CD8-positive, alpha-beta memory T cell (primary cell): ENCODE data around the gene LCN15. TPM values are rescaled to one million over a fixed set of nuclear protein-coding genes. Genes with fewer than 3 reads are reported as not detected.

ENCODE experiments used
- CTCF ChIA-PET: fragments of 350-600 bp; sonication (Branson Sonifier 250); formaldehyde crosslinking; loops from one replicate; lab custom pipeline; 2021; ENCODE audit warnings: antibody characterized with exemption; lab: Charles Lee
- POLR2A ChIA-PET: fragments of 350-600 bp; sonication (Branson Sonifier 250); formaldehyde crosslinking; loops from one replicate; lab custom pipeline; 2021; ENCODE audit warnings: antibody characterized with exemption; lab: Charles Lee
- DNase-seq, 5 donors: peaks; one replicate each; pipeline versions ENCODE4 v3.0.0 to v3.0.0-alpha.2; 2020 to 2022; ENCODE audit warnings: mixed read lengths in 1 of 5
- H3K27ac ChIP-seq: one replicate; pipeline ENCODE4 v1.7.0; 2013; ENCODE audit warnings: low read depth, mild to moderate bottlenecking, low read length, moderate library complexity
- H3K27me3 ChIP-seq: 2 replicates; pipeline ENCODE4 v1.7.0; 2013; ENCODE audit warnings: low read length, mild to moderate bottlenecking; ENCODE audit not compliant: insufficient read depth, poor library complexity, severe bottlenecking
- H3K36me3 ChIP-seq: 2 replicates; pipeline ENCODE4 v1.7.0; 2013; ENCODE audit warnings: mild to moderate bottlenecking, low read length, moderate library complexity; ENCODE audit not compliant: insufficient read depth
- H3K4me1 ChIP-seq: 2 replicates; pipeline ENCODE4 v1.7.0; 2013; ENCODE audit warnings: mild to moderate bottlenecking, low read length, moderate library complexity; ENCODE audit not compliant: insufficient read depth
- H3K4me3 ChIP-seq: 2 replicates; pipeline ENCODE4 v1.7.0; 2013; ENCODE audit warnings: mild to moderate bottlenecking, low read length
- H3K9me3 ChIP-seq: 2 replicates; pipeline ENCODE4 v1.7.0; 2013; ENCODE audit warnings: mild to moderate bottlenecking, low read length
- H3K27ac Mint-ChIP-seq, 8 donors: one replicate each; pipeline ENCODE4 v1.8.0; 2020 to 2021; ENCODE audit warnings: mixed read lengths in 8 of 8, mild to moderate bottlenecking in 6 of 8, inconsistent platforms in 3 of 8, moderate library complexity in 3 of 8
- H3K27me3 Mint-ChIP-seq, 2 donors: one replicate each; pipeline ENCODE4 v1.8.0; 2020 to 2021; ENCODE audit warnings: mixed read lengths in 2 of 2, mild to moderate bottlenecking in 1 of 2, moderate library complexity in 1 of 2
- H3K36me3 Mint-ChIP-seq, 3 donors: one replicate each; pipeline ENCODE4 v1.8.0; 2020 to 2021; ENCODE audit warnings: mixed read lengths in 3 of 3, inconsistent platforms in 1 of 3, mild to moderate bottlenecking in 1 of 3
- H3K4me1 Mint-ChIP-seq, 3 donors: one replicate each; pipeline ENCODE4 v1.8.0; 2020 to 2021; ENCODE audit warnings: mixed read lengths in 3 of 3, inconsistent platforms in 1 of 3, mild to moderate bottlenecking in 1 of 3
- H3K4me3 Mint-ChIP-seq, 7 donors: one replicate each; pipeline ENCODE4 v1.8.0; 2020 to 2021; ENCODE audit warnings: mixed read lengths in 7 of 7, mild to moderate bottlenecking in 6 of 7, moderate library complexity in 4 of 7, inconsistent platforms in 2 of 7
- H3K9me3 Mint-ChIP-seq, 5 donors: one replicate each; pipeline ENCODE4 v1.8.0; 2020 to 2022; ENCODE audit warnings: mixed read lengths in 5 of 5, mild to moderate bottlenecking in 3 of 5, moderate library complexity in 2 of 5, inconsistent platforms in 1 of 5
- polyA plus RNA-seq: library from polyadenylated mRNA; unstranded; fragments of 300-500 nt; fragmentation: Illumina TruSeq; gene quantifications from one replicate; pipeline ENCODE4 v1.2.3, GENCODE V29; 2021
- total RNA-seq, 2 experiments: library from RNA; stranded (reverse); gene quantifications; one replicate each; pipeline ENCODE4 v1.2.3, GENCODE V29; 2021

LCN15 gene
- total and polyA plus RNA-seq, 3 experiments from 2014 or later = not detected

- ChIA-PET POLR2A (no interaction called here), CTCF (interaction anchor here (0.8 kb wide), 1 partner anchor 58 kb away, joined by 3 read pairs; no protein-coding TSS in a partner anchor)
- DNase-seq = no peak
- H3K9me3 Mint-ChIP-seq = no peaks in the 10 kb centered on the region
- peaks cover 28% of the 10 kb centered on the region for H3K36me3 ChIP-seq
- no peak overlapping the region for H3K27ac Mint-ChIP-seq
- peaks cover 9 to 53% (median 10%) of the 10 kb centered on the region in 3 donors for H3K36me3 Mint-ChIP-seq
- peaks cover 28% of the 10 kb centered on the region for H3K4me1 ChIP-seq
- peak overlapping the region; percentile 98 for H3K4me3 ChIP-seq
- H3K4me1 Mint-ChIP-seq = peaks cover 23 to 40% (median 24%) of the 10 kb centered on the region in 3 donors
- H3K9me3 ChIP-seq = no peaks in the 10 kb centered on the region
- H3K27ac ChIP-seq = no peak overlapping the region
- peak overlapping the region in 3 of 7 donors; percentile 22 to 96 (median 72) for H3K4me3 Mint-ChIP-seq
- no peaks in the 10 kb centered on the region for H3K27me3 ChIP-seq
- H3K27me3 Mint-ChIP-seq = peaks cover 0 to 7% of the 10 kb centered on the region in 2 donors
Measured at GRCh38 chr9:136725612-136726011, 38.7 kb downstream of the LCN15 start.

DNA sequence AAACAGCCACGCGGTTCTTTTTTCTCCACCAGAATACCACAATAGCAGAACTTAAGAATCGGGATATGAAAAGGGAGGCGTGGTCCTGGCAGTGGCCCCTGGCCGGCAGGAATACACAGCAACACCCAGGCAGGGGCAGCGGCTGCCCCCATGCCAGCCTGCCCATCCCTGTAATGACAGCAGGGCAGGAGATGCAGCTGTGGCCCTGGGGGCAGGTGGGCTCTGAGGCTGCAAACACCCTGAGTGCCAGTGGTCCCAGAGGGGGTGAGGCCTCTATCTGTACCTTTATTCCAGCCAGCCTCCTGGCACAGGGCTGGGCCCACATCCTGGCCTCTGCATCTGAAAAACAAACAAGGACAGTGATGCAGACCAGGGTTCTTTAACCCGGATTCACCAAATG, 39.5 kb downstream of the LCN15 start:
- H3K4me3 ChIP-seq = no peak overlapping the region
- H3K27ac Mint-ChIP-seq = peak overlapping the region in 1 of 8 donors; percentile 24
- peaks cover 28% of the 10 kb centered on the region for H3K36me3 ChIP-seq
- H3K36me3 Mint-ChIP-seq = peaks cover 9 to 53% (median 10%) of the 10 kb centered on the region in 3 donors
- H3K4me1 Mint-ChIP-seq = peaks cover 23 to 40% (median 24%) of the 10 kb centered on the region in 3 donors
- ChIA-PET CTCF (no interaction called here), POLR2A (no interaction called here)
- H3K27me3 Mint-ChIP-seq = peaks cover 0 to 7% of the 10 kb centered on the region in 2 donors
- no peak overlapping the region for H3K27ac ChIP-seq
- no peaks in the 10 kb centered on the region for H3K27me3 ChIP-seq
- no peaks in the 10 kb centered on the region for H3K9me3 ChIP-seq
- peak overlapping the region in 1 of 7 donors; percentile 35 for H3K4me3 Mint-ChIP-seq
- DNase-seq = no peak
- peaks cover 28% of the 10 kb centered on the region for H3K4me1 ChIP-seq
- H3K9me3 Mint-ChIP-seq = no peaks in the 10 kb centered on the region

- POLR2A ChIA-PET = no interaction called here
- H3K27ac ChIP-seq = no peak overlapping the region
- no peak overlapping the region for H3K4me3 Mint-ChIP-seq
- no peaks in the 10 kb centered on the region for H3K27me3 ChIP-seq
- DNase-seq = no peak
- CTCF ChIA-PET = no interaction called here
- H3K27me3 Mint-ChIP-seq = peaks cover 0 to 7% of the 10 kb centered on the region in 2 donors
- H3K36me3 Mint-ChIP-seq = peaks cover 9 to 53% (median 10%) of the 10 kb centered on the region in 3 donors
- H3K4me3 ChIP-seq = no peak overlapping the region
- H3K9me3 Mint-ChIP-seq = no peaks in the 10 kb centered on the region
- H3K27ac Mint-ChIP-seq = peak overlapping the region in 2 of 8 donors; percentile 58 to 72
- H3K9me3 ChIP-seq = no peaks in the 10 kb centered on the region
- H3K36me3 ChIP-seq = peaks cover 28% of the 10 kb centered on the region
- H3K4me1 ChIP-seq = peaks cover 28% of the 10 kb centered on the region
- H3K4me1 Mint-ChIP-seq = peaks cover 23 to 40% (median 24%) of the 10 kb centered on the region in 3 donors
Measured at GRCh38 chr9:136723989-136724388, 40.3 kb downstream of the LCN15 start.

DNA sequence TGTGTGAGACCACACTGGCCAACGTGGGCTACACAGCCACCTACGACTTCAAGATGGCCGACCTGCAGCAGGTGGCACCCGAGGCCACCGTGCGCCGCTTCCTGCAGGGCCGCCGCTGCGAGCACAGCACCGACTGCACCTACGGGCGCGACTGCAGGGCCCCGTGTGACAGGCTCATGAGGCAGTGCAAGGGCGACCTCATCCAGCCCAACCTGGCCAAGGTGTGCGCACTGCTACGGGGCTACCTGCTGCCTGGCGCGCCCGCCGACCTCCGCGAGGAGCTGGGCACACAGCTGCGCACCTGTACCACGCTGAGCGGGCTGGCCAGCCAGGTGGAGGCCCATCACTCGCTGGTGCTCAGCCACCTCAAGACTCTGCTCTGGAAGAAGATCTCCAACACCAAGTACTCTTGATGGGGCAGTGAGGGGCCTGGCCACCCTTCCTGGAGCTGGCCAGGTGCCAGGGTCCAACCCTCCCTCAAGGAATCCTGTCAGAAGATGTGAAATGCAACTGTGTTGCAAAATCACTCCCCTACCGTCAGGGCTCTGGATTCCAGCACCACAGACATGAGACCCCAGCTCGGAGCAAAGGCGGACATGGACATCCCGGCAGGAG, 40.8 kb downstream of the LCN15 start:
- ChIA-PET POLR2A (no interaction called here), CTCF (no interaction called here)
- peaks cover 9 to 53% (median 10%) of the 10 kb centered on the region in 3 donors for H3K36me3 Mint-ChIP-seq
- no peak overlapping the region for H3K4me3 Mint-ChIP-seq
- H3K27me3 ChIP-seq = no peaks in the 10 kb centered on the region
- H3K4me1 ChIP-seq = peaks cover 23% of the 10 kb centered on the region
- H3K9me3 ChIP-seq = no peaks in the 10 kb centered on the region
- peak overlapping the region in 1 of 8 donors; percentile 72 for H3K27ac Mint-ChIP-seq
- no peak overlapping the region for H3K27ac ChIP-seq
- no peak for DNase-seq
- H3K4me3 ChIP-seq = no peak overlapping the region
- peaks cover 0 to 7% of the 10 kb centered on the region in 2 donors for H3K27me3 Mint-ChIP-seq
- H3K9me3 Mint-ChIP-seq = no peaks in the 10 kb centered on the region
- H3K4me1 Mint-ChIP-seq = peaks cover 24 to 40% (median 25%) of the 10 kb centered on the region in 3 donors
- H3K36me3 ChIP-seq = peaks cover 28% of the 10 kb centered on the region

- CTCF ChIA-PET = no interaction called here
- peaks cover 9 to 53% (median 10%) of the 10 kb centered on the region in 3 donors for H3K36me3 Mint-ChIP-seq
- H3K4me3 Mint-ChIP-seq = no peak overlapping the region
- H3K4me3 ChIP-seq = no peak overlapping the region
- H3K9me3 Mint-ChIP-seq = no peaks in the 10 kb centered on the region
- H3K36me3 ChIP-seq = peaks cover 28% of the 10 kb centered on the region
- peaks cover 0 to 7% of the 10 kb centered on the region in 2 donors for H3K27me3 Mint-ChIP-seq
- peaks cover 24 to 40% (median 26%) of the 10 kb centered on the region in 3 donors for H3K4me1 Mint-ChIP-seq
- POLR2A ChIA-PET = no interaction called here
- no peak for DNase-seq
- no peaks in the 10 kb centered on the region for H3K27me3 ChIP-seq
- no peak overlapping the region for H3K27ac Mint-ChIP-seq
- H3K4me1 ChIP-seq = peaks cover 23% of the 10 kb centered on the region
- H3K9me3 ChIP-seq = no peaks in the 10 kb centered on the region
- H3K27ac ChIP-seq = no peak overlapping the region
Measured at GRCh38 chr9:136722969-136723356, 41.4 kb downstream of the LCN15 start.

- Histone ChIP-seq H3K36me3 (peaks cover 28% of the 10 kb centered on the region), H3K27me3 (no peaks in the 10 kb centered on the region), H3K4me3 (no peak overlapping the region), H3K9me3 (no peaks in the 10 kb centered on the region), H3K27ac (no peak overlapping the region), H3K4me1 (peaks cover 20% of the 10 kb centered on the region)
- H3K36me3 Mint-ChIP-seq = peaks cover 9 to 49% (median 10%) of the 10 kb centered on the region in 3 donors
- ChIA-PET POLR2A (interaction anchor here (0.7 kb wide), 1 partner anchor 11 kb away, joined by 3 read pairs; no protein-coding TSS in a partner anchor), CTCF (no interaction called here)
- H3K4me1 Mint-ChIP-seq = peaks cover 22 to 38% (median 22%) of the 10 kb centered on the region in 3 donors
- H3K4me3 Mint-ChIP-seq = no peak overlapping the region
- DNase-seq = no peak
- H3K27ac Mint-ChIP-seq = no peak overlapping the region
- H3K9me3 Mint-ChIP-seq = no peaks in the 10 kb centered on the region
- peaks cover 0 to 6% of the 10 kb centered on the region in 2 donors for H3K27me3 Mint-ChIP-seq
Measured at GRCh38 chr9:136722093-136722968, 42.0 kb downstream of the LCN15 start.

DNA sequence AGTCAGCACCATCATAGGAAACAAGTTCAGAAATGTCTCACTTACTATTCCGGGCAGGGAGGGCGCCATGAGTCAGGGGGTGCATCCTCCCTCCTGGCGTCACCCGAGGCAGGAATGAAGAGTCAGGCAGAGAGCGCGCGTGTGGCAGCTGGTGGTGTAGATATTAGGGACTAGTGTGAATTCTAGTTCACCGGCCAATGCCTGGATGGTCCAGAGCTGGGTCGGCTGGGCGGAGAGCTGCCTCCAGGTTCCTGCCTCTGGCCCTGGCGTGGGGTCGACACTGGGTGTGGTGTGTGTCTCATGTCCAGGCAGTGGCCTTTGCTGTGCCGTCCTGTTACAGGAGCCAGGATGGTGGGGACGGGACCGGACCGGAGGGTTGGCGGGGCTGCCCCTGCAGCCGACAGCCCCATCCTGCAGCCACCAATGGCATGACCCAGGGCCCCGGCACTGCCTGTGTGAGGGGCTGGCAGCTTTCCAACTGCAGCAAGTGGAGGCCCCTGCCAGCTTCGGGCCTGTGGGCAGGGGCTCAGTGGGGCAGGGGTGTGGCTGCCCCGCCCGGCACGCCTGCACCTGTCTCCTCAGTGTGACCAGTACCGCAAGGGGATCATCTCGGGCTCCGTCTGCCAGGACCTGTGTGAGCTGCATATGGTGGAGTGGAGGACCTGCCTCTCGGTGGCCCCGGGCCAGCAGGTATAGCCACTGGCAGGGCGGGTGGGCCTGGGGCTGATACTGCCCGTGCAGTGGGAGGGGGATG, 42.8 kb downstream of the LCN15 start:
- Histone ChIP-seq H3K36me3 (peaks cover 24% of the 10 kb centered on the region), H3K4me3 (no peak overlapping the region), H3K4me1 (peaks cover 12% of the 10 kb centered on the region), H3K9me3 (no peaks in the 10 kb centered on the region), H3K27me3 (no peaks in the 10 kb centered on the region), H3K27ac (no peak overlapping the region)
- peaks cover 14 to 30% (median 16%) of the 10 kb centered on the region in 3 donors for H3K4me1 Mint-ChIP-seq
- DNase-seq = no peak
- CTCF ChIA-PET = no interaction called here
- H3K4me3 Mint-ChIP-seq = peak overlapping the region in 1 of 7 donors; percentile 40
- peak overlapping the region in 2 of 8 donors; percentile 4 to 63 for H3K27ac Mint-ChIP-seq
- H3K36me3 Mint-ChIP-seq = peaks cover 6 to 44% (median 8%) of the 10 kb centered on the region in 3 donors
- peaks cover 2 to 4% of the 10 kb centered on the region in 2 donors for H3K27me3 Mint-ChIP-seq
- no peaks in the 10 kb centered on the region for H3K9me3 Mint-ChIP-seq
- POLR2A ChIA-PET = interaction anchor here (0.7 kb wide), 1 partner anchor 10 kb away, joined by 3 read pairs; no protein-coding TSS in a partner anchor
